Mucosa of gallbladder (tissue), 1 donor: ENCODE results near the gene CEP170B. TPM values are rescaled to one million over a fixed set of nuclear protein-coding genes. Genes with fewer than 3 reads are reported as not detected.
"Not testable (repeated sequence)": the region's sequence is repeated elsewhere in the genome, so short reads cannot be mapped to it uniquely, and the experiment has no call there.

ENCODE experiments used
- DNase-seq: peaks from one replicate; pipeline ENCODE4 v3.0.0-alpha.2; 2020; ENCODE audit warnings: low spot score
- total RNA-seq: library from RNA; stranded (reverse); gene quantifications from one replicate; pipeline ENCODE4 v1.2.1, GENCODE V29; 2021
- donor health status: DM: no; HTN: no; CAD: no.

Gene CEP170B
- total RNA-seq, 1 donor from 2014 or later, result 95.6 TPM

- DNase-seq, result no peak
These were observed 48.4 kb downstream of the CEP170B start for GRCh38 chr14:104913435-104913834.

- no peak for DNase-seq
These were observed 52.0 kb downstream of the CEP170B start for GRCh38 chr14:104917116-104917515.

- DNase-seq, result no peak
These were observed 52.9 kb downstream of the CEP170B start for GRCh38 chr14:104917993-104918392.

GRCh38 chr14:104919152-104919992 is 54.3 kb downstream of the CEP170B start:
- DNase-seq, result not testable (repeated sequence)

GRCh38 chr14:104919993-104920315 is 54.9 kb downstream of the CEP170B start:
- DNase-seq, result no peak

GRCh38 chr14:104923640-104924420 is 58.8 kb downstream of the CEP170B start:
- DNase-seq, result no peak

- no peak for DNase-seq
These were observed 59.5 kb downstream of the CEP170B start, which contains the start of gene PLD4 for GRCh38 chr14:104924421-104925213. Gene PLD4 (plus strand): TSS chr14:104924879. CDS start chr14:104927141, 2,262 bp downstream.

GRCh38 chr14:104925214-104925854 is 60.3 kb downstream of the CEP170B start:
- no peak for DNase-seq

- DNase-seq, result no peak
These were observed 61.0 kb downstream of the CEP170B start for GRCh38 chr14:104925855-104926609.

GRCh38 chr14:104926619-104927431 is 61.8 kb downstream of the CEP170B start:
- DNase-seq, result no peak

- DNase-seq, result no peak
These were observed 62.4 kb downstream of the CEP170B start for GRCh38 chr14:104927432-104927816.

- DNase-seq, result no peak
These were observed 62.8 kb downstream of the CEP170B start for GRCh38 chr14:104927901-104928300.

- DNase-seq, result no peak
These were observed 63.5 kb downstream of the CEP170B start for GRCh38 chr14:104928391-104929133.

- no peak for DNase-seq
These were observed 64.5 kb downstream of the CEP170B start for GRCh38 chr14:104929268-104930230.

- DNase-seq, result no peak
These were observed 65.6 kb downstream of the CEP170B start for GRCh38 chr14:104930526-104931303.

- DNase-seq, result no peak
These were observed 66.3 kb downstream of the CEP170B start for GRCh38 chr14:104931304-104931770.
